Common myeloid progenitor, CD34-positive (primary cell): Measurements from ENCODE around the gene MCC.

ENCODE experiments used
- CTCF ChIA-PET: fragments of 350-600 bp; sonication (Branson Sonifier 250); formaldehyde crosslinking; loops from one replicate; lab custom pipeline; 2021; ENCODE audit warnings: antibody characterized with exemption; lab: Charles Lee
- POLR2A ChIA-PET: fragments of 350-600 bp; sonication (Branson Sonifier 250); formaldehyde crosslinking; loops from one replicate; lab custom pipeline; 2021; ENCODE audit warnings: antibody characterized with exemption; lab: Charles Lee
- DNase-seq, 3 donors: peaks; one replicate each; pipeline versions ENCODE4 v3.0.0 to v3.0.0-alpha.2; 2013
- H3K27ac ChIP-seq, 2 experiments: 1 replicate in 1 of 2; 2 replicates in 1 of 2; pipeline ENCODE4 v1.7.0; 2013; ENCODE audit warnings: inconsistent platforms in 2 of 2, low read length in 2 of 2, mild to moderate bottlenecking in 2 of 2, low read depth in 1 of 2, moderate library complexity in 1 of 2; ENCODE audit not compliant: severe bottlenecking in 2 of 2, insufficient read depth in 1 of 2, poor library complexity in 1 of 2
- H3K27me3 ChIP-seq, 5 experiments: replicated peaks in 2 of 5; 1 replicate in 3 of 5; 2 replicates in 2 of 5; pipeline versions ENCODE4 v1.6.1 to v1.7.0; 2013; ENCODE audit warnings: low read length in 4 of 5, mild to moderate bottlenecking in 2 of 5, moderate library complexity in 2 of 5, inconsistent platforms in 1 of 5; ENCODE audit not compliant: insufficient read depth in 5 of 5, control insufficient read depth in 4 of 5
- H3K36me3 ChIP-seq, 4 experiments: 1 replicate in 2 of 4; 2 replicates in 2 of 4; pipeline versions ENCODE4 v1.6.1 to v1.7.0; 2013; ENCODE audit warnings: low read length in 3 of 4, control low read depth in 1 of 4, mild to moderate bottlenecking in 1 of 4; ENCODE audit not compliant: control insufficient read depth in 4 of 4, insufficient read depth in 4 of 4
- H3K4me1 ChIP-seq, 4 experiments: 1 replicate in 3 of 4; 2 replicates in 1 of 4; pipeline versions ENCODE4 v1.6.1 to v1.7.1; 2013; ENCODE audit warnings: low read length in 3 of 4, mild to moderate bottlenecking in 3 of 4, control low read depth in 1 of 4, inconsistent platforms in 1 of 4, moderate library complexity in 1 of 4; ENCODE audit not compliant: control insufficient read depth in 4 of 4, insufficient read depth in 4 of 4; ENCODE audit errors: control extremely low read depth in 1 of 4
- H3K4me3 ChIP-seq, 7 experiments: 1 replicate in 4 of 7; 2 replicates in 3 of 7; pipeline versions ENCODE4 v1.5.1 to v1.7.0; 2013; ENCODE audit warnings: mild to moderate bottlenecking in 7 of 7, low read length in 6 of 7, moderate library complexity in 6 of 7, inconsistent platforms in 2 of 7, low read depth in 2 of 7, control low read depth in 1 of 7; ENCODE audit not compliant: insufficient read depth in 4 of 7, control insufficient read depth in 1 of 7; ENCODE audit errors: extremely low read depth in 1 of 7
- H3K9me3 ChIP-seq, 5 experiments: 1 replicate in 4 of 5; 2 replicates in 1 of 5; pipeline versions ENCODE4 v1.6.1 to v1.7.1; 2013; ENCODE audit warnings: low read length in 4 of 5, mild to moderate bottlenecking in 2 of 5, inconsistent platforms in 1 of 5, low read depth in 1 of 5, moderate library complexity in 1 of 5; ENCODE audit not compliant: control insufficient read depth in 4 of 5, insufficient read depth in 2 of 5; ENCODE audit errors: control extremely low read depth in 1 of 5
- whole genome bisulfite sequencing: methylation state at CpG from one replicate; pipeline ENCODE4 v1.1.5; 2013; ENCODE audit not compliant: insufficient coverage; 5-methylcytosine and 5-hydroxymethylcytosine counted together

The MCC gene

GRCh38 chr5:113201715-113202114, 286.5 kb downstream of the MCC start:
- no peak for DNase-seq

GRCh38 chr5:113199122-113199905, 288.9 kb downstream of the MCC start:
- Histone ChIP-seq H3K9me3 (no peaks in the 10 kb centered on the region), H3K4me1 (no peaks in the 10 kb centered on the region), H3K36me3 (no peaks in the 10 kb centered on the region), H3K27me3 (no peaks in the 10 kb centered on the region), H3K4me3 (no peak overlapping the region), H3K27ac (no peak overlapping the region)
- no peak for DNase-seq
- 100% methylated on average over 3 of the region's 5 CpGs for WGBS
- ChIA-PET CTCF (no interaction called here), POLR2A (no interaction called here)

More at GRCh38 chr5:113201715-113202114, 286.5 kb downstream of the MCC start:
- Histone ChIP-seq H3K27me3 (no peaks in the 10 kb centered on the region), H3K4me3 (no peak overlapping the region), H3K4me1 (no peaks in the 10 kb centered on the region), H3K36me3 (no peaks in the 10 kb centered on the region), H3K27ac (no peak overlapping the region), H3K9me3 (no peaks in the 10 kb centered on the region)
- ChIA-PET POLR2A (no interaction called here), CTCF (interaction anchor here (0.7 kb wide), 1 partner anchor 9 kb away, joined by 3 read pairs; no protein-coding TSS in a partner anchor)
- WGBS, result 68% methylated on average over 5 of the region's 5 CpGs

- ChIA-PET POLR2A (no interaction called here), CTCF (no interaction called here)
- H3K36me3 ChIP-seq, result no peaks in the 10 kb centered on the region
- DNase-seq, result peak in 1 of 3 donors; percentile 7
- H3K9me3 ChIP-seq, result no peaks in the 10 kb centered on the region
- H3K4me3 ChIP-seq, result no peak overlapping the region
- H3K27me3 ChIP-seq, result no peaks in the 10 kb centered on the region
- H3K27ac ChIP-seq, result no peak overlapping the region
- WGBS, result 83% methylated on average over 2 of the region's 7 CpGs
- no peaks in the 10 kb centered on the region for H3K4me1 ChIP-seq
Measured at GRCh38 chr5:113197456-113198200, 290.6 kb downstream of the MCC start.

GRCh38 chr5:113195771-113196170, 292.5 kb downstream of the MCC start:
- Histone ChIP-seq H3K36me3 (no peaks in the 10 kb centered on the region), H3K27ac (no peak overlapping the region), H3K4me3 (no peak overlapping the region), H3K4me1 (no peaks in the 10 kb centered on the region), H3K27me3 (no peaks in the 10 kb centered on the region), H3K9me3 (no peaks in the 10 kb centered on the region)
- 86% methylated on average over 2 of the region's 4 CpGs for WGBS
- ChIA-PET POLR2A (no interaction called here), CTCF (no interaction called here)
- no peak for DNase-seq

- Histone ChIP-seq H3K4me1 (no peaks in the 10 kb centered on the region), H3K4me3 (no peak overlapping the region), H3K27ac (no peak overlapping the region), H3K27me3 (no peaks in the 10 kb centered on the region), H3K9me3 (no peaks in the 10 kb centered on the region), H3K36me3 (no peaks in the 10 kb centered on the region)
- ChIA-PET POLR2A (no interaction called here), CTCF (no interaction called here)
- no peak for DNase-seq
- WGBS, result 96% methylated on average over 3 of the region's 3 CpGs
Measured at GRCh38 chr5:113195251-113195650, 293.0 kb downstream of the MCC start.

- Histone ChIP-seq H3K4me3 (no peak overlapping the region), H3K27ac (no peak overlapping the region), H3K9me3 (no peaks in the 10 kb centered on the region), H3K4me1 (no peaks in the 10 kb centered on the region), H3K36me3 (no peaks in the 10 kb centered on the region), H3K27me3 (no peaks in the 10 kb centered on the region)
- no peak for DNase-seq
- ChIA-PET POLR2A (no interaction called here), CTCF (no interaction called here)
- WGBS, result 100% methylated on average over 2 of the region's 5 CpGs
Measured at GRCh38 chr5:113194591-113194990, 293.7 kb downstream of the MCC start.

- Histone ChIP-seq H3K9me3 (no peaks in the 10 kb centered on the region), H3K27me3 (no peaks in the 10 kb centered on the region), H3K36me3 (no peaks in the 10 kb centered on the region), H3K4me1 (no peaks in the 10 kb centered on the region), H3K4me3 (no peak overlapping the region), H3K27ac (no peak overlapping the region)
- DNase-seq, result no peak
- CTCF ChIA-PET, result no interaction called here
- WGBS, result 96% methylated on average over 6 of the region's 6 CpGs
- POLR2A ChIA-PET, result no interaction called here
Measured at GRCh38 chr5:113194125-113194524, 294.1 kb downstream of the MCC start.
